GM19324 (cell line): ENCODE data around the gene COL19A1.
"Not testable (repeated sequence)": the region's sequence is repeated elsewhere in the genome, so short reads cannot be mapped to it uniquely, and the experiment has no call there.

Experiments used
- ATAC-seq: cut with Tn5 transposase; IDR thresholded peaks from one replicate; pipeline ENCODE4 v1.9.1; 2021; ENCODE audit warnings: mild to moderate bottlenecking, moderate library complexity; ENCODE audit not compliant: unreplicated experiment, low FRiP score

COL19A1 gene

GRCh38 chr6:69953491-69953890 is 87.1 kb downstream of the COL19A1 start:
- no peak for ATAC-seq

- no peak for ATAC-seq
Observed at GRCh38 chr6:69954733-69955132, 88.4 kb downstream of the COL19A1 start.

GRCh38 chr6:69957985-69958559 is 91.7 kb downstream of the COL19A1 start:
- ATAC-seq = no peak

- ATAC-seq = no peak
Observed at GRCh38 chr6:69958978-69959377, 92.6 kb downstream of the COL19A1 start.

GRCh38 chr6:69965974-69966373 is 99.6 kb downstream of the COL19A1 start:
- ATAC-seq = not testable (repeated sequence)

GRCh38 chr6:69973138-69973537 is 106.8 kb downstream of the COL19A1 start:
- no peak for ATAC-seq

GRCh38 chr6:69973763-69974162 is 107.4 kb downstream of the COL19A1 start:
- ATAC-seq = no peak

GRCh38 chr6:69974193-69974592 is 107.8 kb downstream of the COL19A1 start:
- no peak for ATAC-seq

- no peak for ATAC-seq
Observed at GRCh38 chr6:69976591-69977090, 110.3 kb downstream of the COL19A1 start.

- no peak for ATAC-seq
Observed at GRCh38 chr6:69980624-69981023, 114.3 kb downstream of the COL19A1 start.

- ATAC-seq = no peak
Observed at GRCh38 chr6:69984506-69984905, 118.2 kb downstream of the COL19A1 start.

GRCh38 chr6:69985180-69985579 is 118.8 kb downstream of the COL19A1 start:
- ATAC-seq = no peak

GRCh38 chr6:69987550-69987949 is 121.2 kb downstream of the COL19A1 start:
- no peak for ATAC-seq

- ATAC-seq = no peak
Observed at GRCh38 chr6:69988458-69989126, 122.2 kb downstream of the COL19A1 start.

GRCh38 chr6:69994251-69994650 is 127.9 kb downstream of the COL19A1 start:
- ATAC-seq = no peak

- ATAC-seq = no peak
Observed at GRCh38 chr6:70008189-70008588, 141.8 kb downstream of the COL19A1 start.

GRCh38 chr6:70010339-70010738 is 144.0 kb downstream of the COL19A1 start:
- not testable (repeated sequence) for ATAC-seq

GRCh38 chr6:70023201-70023600 is 156.8 kb downstream of the COL19A1 start:
- ATAC-seq = not testable (repeated sequence)

- no peak for ATAC-seq
Observed at GRCh38 chr6:70028246-70028645, 161.9 kb downstream of the COL19A1 start.

- ATAC-seq = no peak
Observed at GRCh38 chr6:70028926-70029325, 162.6 kb downstream of the COL19A1 start.

GRCh38 chr6:70033781-70034180 is 167.4 kb downstream of the COL19A1 start:
- ATAC-seq = no peak

- no peak for ATAC-seq
Observed at GRCh38 chr6:70037445-70037844, 171.1 kb downstream of the COL19A1 start.
